PC-9 (cell line): Measurements from ENCODE around the gene TICAM2. TPM values are rescaled to one million over a fixed set of nuclear protein-coding genes. Genes with fewer than 3 reads are reported as not detected.

ENCODE experiments used
- BruUV-seq: library from RNA; stranded (reverse); fragments of 400-500 nt; replicated peaks from 2 replicates; lab custom pipeline; 2021; lab: Mats Ljungman, UMichigan
- CTCF ChIA-PET: fragments of 300-600 bp; sonication (Branson Sonifier 250); formaldehyde crosslinking; loops from one replicate; lab custom pipeline; 2022; ENCODE audit warnings: antibody characterized with exemption; lab: Charles Lee
- POLR2A ChIA-PET: fragments of 300-600 bp; sonication (Branson Sonifier 250); formaldehyde crosslinking; loops from one replicate; lab custom pipeline; 2022; ENCODE audit warnings: antibody characterized with exemption; ENCODE audit not compliant: unreplicated experiment; lab: Charles Lee
- DNase-seq, 2 experiments: peaks; one replicate each; pipeline versions ENCODE4 v3.0.0 to v3.0.0-alpha.2; 2015 to 2022; ENCODE audit warnings: mixed read lengths in 1 of 2
- H2AFZ ChIP-seq: fragments of 200-600 bp; sonication (generic); 2 replicates; pipeline ENCODE4 v1.8.1; 2017; ENCODE audit warnings: antibody characterized with exemption
- H3F3A ChIP-seq: fragments of 200-600 bp; sonication (generic); 2 replicates; pipeline ENCODE4 v1.8.1; 2017; ENCODE audit warnings: antibody characterized with exemption, mild to moderate bottlenecking, low read depth; ENCODE audit not compliant: insufficient read depth
- H3K27ac ChIP-seq: fragments of 200-600 bp; sonication (generic); 2 replicates; pipeline ENCODE4 v1.6.1; 2016; ENCODE audit warnings: mixed run types
- H3K27me3 ChIP-seq: fragments of 200-600 bp; sonication (generic); 2 replicates; pipeline ENCODE4 v1.6.1; 2016; ENCODE audit warnings: low read depth, mixed run types; ENCODE audit not compliant: insufficient read depth
- H3K36me3 ChIP-seq: fragments of 200-600 bp; sonication (generic); 2 replicates; pipeline ENCODE4 v1.6.1; 2016; ENCODE audit warnings: low read depth, mixed run types
- H3K4me1 ChIP-seq: fragments of 200-600 bp; sonication (generic); replicated peaks from 2 replicates; pipeline ENCODE4 v1.6.1; 2016; ENCODE audit warnings: mixed run types; ENCODE audit not compliant: insufficient read depth
- H3K4me2 ChIP-seq: fragments of 200-600 bp; sonication (generic); 2 replicates; pipeline ENCODE4 v1.6.1; 2017; ENCODE audit warnings: mixed run types
- H3K4me3 ChIP-seq: fragments of 200-600 bp; sonication (generic); 2 replicates; pipeline ENCODE4 v1.6.1; 2016; ENCODE audit warnings: mixed run types
- H3K79me2 ChIP-seq: fragments of 200-600 bp; sonication (generic); 2 replicates; pipeline ENCODE4 v1.6.1; 2017; ENCODE audit warnings: low read depth, mixed run types
- H3K9me2 ChIP-seq: fragments of 200-600 bp; sonication (generic); 2 replicates; pipeline ENCODE4 v1.8.1; 2017; ENCODE audit warnings: mild to moderate bottlenecking; ENCODE audit not compliant: insufficient read depth
- H3K9me3 ChIP-seq: fragments of 200-600 bp; sonication (generic); 2 replicates; pipeline ENCODE4 v1.8.1; 2016; ENCODE audit warnings: low read depth; ENCODE audit not compliant: insufficient read depth
- H4K20me1 ChIP-seq: fragments of 200-600 bp; sonication (generic); 2 replicates; pipeline ENCODE4 v1.8.1; 2017; ENCODE audit not compliant: insufficient read depth
- CTCF ChIP-seq: fragments of 200-600 bp; sonication (generic); conservative IDR thresholded peaks from 2 replicates; pipeline ENCODE4 v1.6.1; 2017; ENCODE audit warnings: mixed run types, antibody characterized with exemption, mild to moderate bottlenecking, moderate library complexity
- EZH2 ChIP-seq: fragments of 200-600 bp; sonication (generic); IDR thresholded peaks from 2 replicates; pipeline ENCODE4 v1.8.0; 2017; ENCODE audit warnings: antibody characterized with exemption, low read depth
- intact Hi-C: fragments of 100-400 bp; cut with micrococcal nuclease; formaldehyde crosslinking; loops from one replicate; pipeline ENCODE4 v1.10.0; 2022; ENCODE audit not compliant: unreplicated experiment
- total RNA-seq: library from RNA; stranded (reverse); gene quantifications from 2 replicates; pipeline ENCODE4 v1.2.3, GENCODE V29; 2021

TICAM2 gene
- total RNA-seq, 1 experiment from 2014 or later = 1.8 TPM

DNA sequence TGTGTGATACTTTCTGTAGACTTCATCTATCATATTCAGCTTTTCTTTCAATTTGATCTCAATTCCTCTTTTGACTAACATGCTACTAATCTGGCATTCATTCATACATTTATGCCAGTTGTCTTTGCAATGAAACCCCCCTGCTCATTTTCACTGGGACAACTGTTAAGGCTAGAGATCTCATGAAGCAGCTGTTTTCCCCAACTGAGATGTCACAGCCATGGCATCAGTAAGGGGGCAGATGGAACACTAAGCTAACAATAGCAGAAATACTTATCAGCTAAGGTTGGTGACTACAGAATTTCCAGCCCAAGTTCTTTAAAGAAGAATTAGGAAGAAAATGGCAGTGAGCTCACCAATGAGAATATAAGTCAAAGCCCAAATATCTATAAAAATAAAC is 14.2 kb upstream of the TICAM2 start:
- H3K9me3 ChIP-seq = no peaks in the 10 kb centered on the region
- intact Hi-C loops = no loop called here
- no peaks in the 10 kb centered on the region for H3F3A ChIP-seq
- CTCF ChIA-PET = no interaction called here
- BruUV-seq = no TSS peak
- peaks cover 17% of the 10 kb centered on the region; the same call in 1 of the 2 replicates for H3K79me2 ChIP-seq
- H3K27me3 ChIP-seq = no peaks in the 10 kb centered on the region
- no peak overlapping the region for H3K4me2 ChIP-seq
- peaks cover 50% of the 10 kb centered on the region for H3K36me3 ChIP-seq
- H3K4me1 ChIP-seq = no peaks in the 10 kb centered on the region
- H3K4me3 ChIP-seq = no peak overlapping the region
- TF ChIP-seq CTCF (no peak), EZH2 (no peak)
- H3K9me2 ChIP-seq = no peaks in the 10 kb centered on the region
- DNase-seq = no peak
- POLR2A ChIA-PET = no interaction called here
- no peak overlapping the region for H2AFZ ChIP-seq
- H3K27ac ChIP-seq = no peak overlapping the region
- H4K20me1 ChIP-seq = peaks cover 6% of the 10 kb centered on the region

DNA sequence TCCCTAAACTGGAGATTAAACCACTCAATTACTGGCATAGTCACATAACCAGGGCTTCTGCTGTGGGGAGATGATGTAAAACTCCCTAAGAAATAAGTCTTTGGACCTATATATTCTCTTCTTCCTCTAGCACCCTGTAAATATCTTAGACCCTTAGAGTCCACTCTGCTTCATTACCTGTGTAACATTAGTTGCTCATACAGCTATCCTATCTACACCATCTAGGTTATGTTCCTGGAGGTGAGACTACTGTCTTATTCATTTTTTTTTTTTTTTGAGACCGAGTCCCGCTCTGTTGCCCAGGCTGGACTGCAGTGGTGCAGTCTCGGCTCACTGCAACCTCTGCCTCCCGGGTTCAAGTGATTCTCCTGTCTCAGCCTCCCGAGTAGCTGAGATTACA is 9.6 kb upstream of the TICAM2 start:
- H3K4me3 ChIP-seq = no peak overlapping the region
- ChIA-PET POLR2A (interaction anchor here (0.6 kb wide), 1 partner anchor 473 kb away, joined by 6 read pairs; no protein-coding TSS in a partner anchor), CTCF (no interaction called here)
- no peaks in the 10 kb centered on the region for H3K27me3 ChIP-seq
- peaks cover 35% of the 10 kb centered on the region for H3K36me3 ChIP-seq
- no peak overlapping the region for H2AFZ ChIP-seq
- H3K27ac ChIP-seq = no peak overlapping the region
- no peaks in the 10 kb centered on the region for H3K9me3 ChIP-seq
- H3K9me2 ChIP-seq = no peaks in the 10 kb centered on the region
- H3K79me2 ChIP-seq = no peaks in the 10 kb centered on the region
- intact Hi-C loops = no loop called here
- BruUV-seq = no TSS peak
- H3F3A ChIP-seq = no peaks in the 10 kb centered on the region
- no peak overlapping the region for H3K4me2 ChIP-seq
- no peak for TF ChIP-seq CTCF
- no peak for TF ChIP-seq EZH2
- no peak for DNase-seq
- H4K20me1 ChIP-seq = peaks cover 3% of the 10 kb centered on the region; the same call in 1 of the 2 replicates
- H3K4me1 ChIP-seq = no peaks in the 10 kb centered on the region

DNA sequence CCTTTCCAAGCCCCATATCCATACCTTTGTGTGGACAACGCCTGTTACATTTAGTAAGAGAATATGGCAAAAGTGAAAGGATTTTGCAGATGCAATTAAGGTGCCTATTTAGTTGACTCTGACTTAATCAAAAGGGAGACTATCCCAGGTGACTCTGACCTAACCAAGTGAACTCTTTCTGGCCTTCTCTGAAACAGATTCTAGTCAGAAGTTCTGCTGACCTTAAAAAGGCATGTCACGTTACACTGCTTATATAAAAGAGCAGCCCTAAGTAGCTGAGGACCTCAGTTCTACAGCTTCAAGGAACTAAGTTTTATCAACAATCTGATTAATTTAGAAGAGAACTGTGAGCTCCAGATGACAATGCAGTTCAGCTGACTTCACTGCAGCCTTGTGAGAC is 5.7 kb upstream of the TICAM2 start:
- no peak overlapping the region for H3K4me3 ChIP-seq
- no peaks in the 10 kb centered on the region for H3K27me3 ChIP-seq
- no TSS peak for BruUV-seq
- ChIA-PET CTCF (no interaction called here), POLR2A (no interaction called here)
- TF ChIP-seq EZH2 = no peak
- TF ChIP-seq CTCF = no peak
- no peaks in the 10 kb centered on the region for H3K79me2 ChIP-seq
- intact Hi-C loops = no loop called here
- H3F3A ChIP-seq = no peaks in the 10 kb centered on the region; the same call in 1 of the 2 replicates
- H3K4me1 ChIP-seq = no peaks in the 10 kb centered on the region
- peaks cover 7% of the 10 kb centered on the region; the same call in 1 of the 2 replicates for H4K20me1 ChIP-seq
- peaks cover 22% of the 10 kb centered on the region; the same call in 1 of the 2 replicates for H3K36me3 ChIP-seq
- no peaks in the 10 kb centered on the region for H3K9me3 ChIP-seq
- no peaks in the 10 kb centered on the region for H3K9me2 ChIP-seq
- H2AFZ ChIP-seq = no peak overlapping the region
- DNase-seq = no peak
- no peak overlapping the region for H3K4me2 ChIP-seq
- no peak overlapping the region for H3K27ac ChIP-seq
